Osteoblast (primary cell): ENCODE measurements around the gene SAA4. TPM values are rescaled to one million over a fixed set of nuclear protein-coding genes. Genes with fewer than 3 reads are reported as not detected.
A peak's percentile ranks its signal among the peaks of the same experiment; 100 is the strongest.

ENCODE experiments used
- DNase-seq: peaks from one replicate; pipeline ENCODE4 v3.0.0; 2011; ENCODE audit warnings: low spot score, mixed read lengths; ENCODE audit not compliant: insufficient read length; ENCODE audit errors: missing footprints
- H2AFZ ChIP-seq: 2 replicates; pipeline ENCODE4 v1.6.0; 2011; ENCODE audit warnings: mild to moderate bottlenecking, low read length
- H3K27ac ChIP-seq: 2 replicates; pipeline ENCODE4 v1.5.1; 2011; ENCODE audit warnings: mild to moderate bottlenecking, low read depth, low read length, moderate library complexity
- H3K27me3 ChIP-seq: 2 replicates; pipeline ENCODE4 v1.6.0; 2012; ENCODE audit warnings: mild to moderate bottlenecking, control low read depth, inconsistent platforms, low read length, moderate library complexity; ENCODE audit not compliant: insufficient read depth
- H3K36me3 ChIP-seq: 2 replicates; pipeline ENCODE4 v1.5.1; 2011; ENCODE audit warnings: mild to moderate bottlenecking, low read length, control low read depth, moderate library complexity; ENCODE audit not compliant: insufficient read depth
- H3K4me1 ChIP-seq: 2 replicates; pipeline ENCODE4 v1.5.1; 2011; ENCODE audit warnings: mild to moderate bottlenecking, low read length, control low read depth, moderate library complexity; ENCODE audit not compliant: insufficient read depth
- H3K4me2 ChIP-seq: 2 replicates; pipeline ENCODE4 v1.6.0; 2011; ENCODE audit warnings: mild to moderate bottlenecking, low read length; ENCODE audit not compliant: insufficient read depth
- H3K4me3 ChIP-seq: fragments of 200-600 bp; sonication (generic); 3 replicates; pipeline ENCODE4 v1.5.1; 2012; ENCODE audit warnings: mild to moderate bottlenecking, low read length, inconsistent platforms; ENCODE audit not compliant: insufficient read depth
- H3K79me2 ChIP-seq: 2 replicates; pipeline ENCODE4 v1.6.0; 2012; ENCODE audit warnings: mild to moderate bottlenecking, low read length, control low read depth, inconsistent platforms; ENCODE audit not compliant: insufficient read depth
- H3K9me3 ChIP-seq: 2 replicates; pipeline ENCODE4 v1.5.1; 2011; ENCODE audit warnings: low read depth, low read length, control low read depth
- H4K20me1 ChIP-seq: 2 replicates; pipeline ENCODE4 v1.6.0; 2012; ENCODE audit warnings: mild to moderate bottlenecking, low read length, control low read depth; ENCODE audit not compliant: insufficient read depth
- total RNA-seq: library from RNA; depleted of rRNA; stranded (reverse); fragments of >200 nt; gene quantifications from 2 replicates; pipeline ENCODE4 v1.2.3, GENCODE V29; 2012
- TF ChIP-seq, protein P1 (sequence below): IDR thresholded peaks from 2 replicates; pipeline ENCODE4 v1.5.1; 2011; ENCODE audit warnings: mild to moderate bottlenecking, low read depth, low read length, moderate library complexity; ENCODE audit errors: extremely low read depth

Gene SAA4
- total RNA-seq, 1 donor = not detected

GRCh38 chr11:18243783-18244362 lies 7.3 kb upstream of the SAA4 start:
- Histone ChIP-seq H3K4me1 (no peaks in the 10 kb centered on the region), H3K36me3 (no peaks in the 10 kb centered on the region), H3K4me3 (no peak overlapping the region), H3K9me3 (no peaks in the 10 kb centered on the region), H4K20me1 (no peaks in the 10 kb centered on the region), H3K4me2 (no peak overlapping the region), H3K27ac (no peak overlapping the region), H2AFZ (peak overlapping the region; percentile 16), H3K79me2 (no peaks in the 10 kb centered on the region), H3K27me3 (peaks cover 3% of the 10 kb centered on the region)
- peak; percentile 61 for DNase-seq
- TF ChIP-seq, protein P1, sequence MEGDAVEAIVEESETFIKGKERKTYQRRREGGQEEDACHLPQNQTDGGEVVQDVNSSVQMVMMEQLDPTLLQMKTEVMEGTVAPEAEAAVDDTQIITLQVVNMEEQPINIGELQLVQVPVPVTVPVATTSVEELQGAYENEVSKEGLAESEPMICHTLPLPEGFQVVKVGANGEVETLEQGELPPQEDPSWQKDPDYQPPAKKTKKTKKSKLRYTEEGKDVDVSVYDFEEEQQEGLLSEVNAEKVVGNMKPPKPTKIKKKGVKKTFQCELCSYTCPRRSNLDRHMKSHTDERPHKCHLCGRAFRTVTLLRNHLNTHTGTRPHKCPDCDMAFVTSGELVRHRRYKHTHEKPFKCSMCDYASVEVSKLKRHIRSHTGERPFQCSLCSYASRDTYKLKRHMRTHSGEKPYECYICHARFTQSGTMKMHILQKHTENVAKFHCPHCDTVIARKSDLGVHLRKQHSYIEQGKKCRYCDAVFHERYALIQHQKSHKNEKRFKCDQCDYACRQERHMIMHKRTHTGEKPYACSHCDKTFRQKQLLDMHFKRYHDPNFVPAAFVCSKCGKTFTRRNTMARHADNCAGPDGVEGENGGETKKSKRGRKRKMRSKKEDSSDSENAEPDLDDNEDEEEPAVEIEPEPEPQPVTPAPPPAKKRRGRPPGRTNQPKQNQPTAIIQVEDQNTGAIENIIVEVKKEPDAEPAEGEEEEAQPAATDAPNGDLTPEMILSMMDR = peak; percentile 94

GRCh38 chr11:18239655-18240054 lies 3.1 kb upstream of the SAA4 start:
- no peak for DNase-seq
- Histone ChIP-seq H3K4me2 (no peak overlapping the region), H3K4me1 (no peaks in the 10 kb centered on the region), H3K36me3 (no peaks in the 10 kb centered on the region), H3K27me3 (peaks cover 21% of the 10 kb centered on the region), H2AFZ (no peak overlapping the region), H4K20me1 (no peaks in the 10 kb centered on the region), H3K27ac (no peak overlapping the region), H3K9me3 (no peaks in the 10 kb centered on the region), H3K79me2 (no peaks in the 10 kb centered on the region), H3K4me3 (no peak overlapping the region)
- TF ChIP-seq, protein P1 = no peak

GRCh38 chr11:18235394-18236334 lies 938 bp downstream of the SAA4 start:
- H3K4me1 ChIP-seq = no peaks in the 10 kb centered on the region
- DNase-seq = no peak
- H3K9me3 ChIP-seq = no peaks in the 10 kb centered on the region
- H4K20me1 ChIP-seq = no peaks in the 10 kb centered on the region
- no peaks in the 10 kb centered on the region for H3K79me2 ChIP-seq
- TF ChIP-seq, protein P1 = no peak
- no peak overlapping the region for H3K27ac ChIP-seq
- H3K4me2 ChIP-seq = no peak overlapping the region
- H3K36me3 ChIP-seq = no peaks in the 10 kb centered on the region
- no peak overlapping the region for H3K4me3 ChIP-seq
- H2AFZ ChIP-seq = no peak overlapping the region
- H3K27me3 ChIP-seq = peaks cover 18% of the 10 kb centered on the region

GRCh38 chr11:18233912-18234311 lies 2.7 kb downstream of the SAA4 start:
- TF ChIP-seq, protein P1 = no peak

More at GRCh38 chr11:18233912-18234311, 2.7 kb downstream of the SAA4 start:
- Histone ChIP-seq H3K4me1 (no peaks in the 10 kb centered on the region), H4K20me1 (no peaks in the 10 kb centered on the region), H3K36me3 (no peaks in the 10 kb centered on the region), H3K27ac (no peak overlapping the region), H3K4me2 (no peak overlapping the region), H3K27me3 (peaks cover 18% of the 10 kb centered on the region), H3K79me2 (no peaks in the 10 kb centered on the region), H3K9me3 (no peaks in the 10 kb centered on the region), H3K4me3 (no peak overlapping the region), H2AFZ (no peak overlapping the region)
- DNase-seq = no peak
